Muscle of back (tissue), 13 donors: ENCODE measurements around the gene LRPAP1. TPM values are rescaled to one million over a fixed set of nuclear protein-coding genes. Genes with fewer than 3 reads are reported as not detected.
"Not testable (repeated sequence)": the region's sequence is repeated elsewhere in the genome, so short reads cannot be mapped to it uniquely, and the experiment has no call there.

Experiments used
- DNase-seq, 3 donors: peaks; one replicate each; pipeline versions ENCODE4 v3.0.0 to v3.0.0-alpha.2; 2013
- long read RNA-seq, 9 donors: transcript quantifications; one replicate each; lab custom pipeline, GENCODE V29; 2026
- polyA plus RNA-seq, 10 donors: library from polyadenylated mRNA; unstranded; fragments of 120-200 nt; gene quantifications; one replicate each; pipeline ENCODE4 v1.2.1, GENCODE V29; 2013; ENCODE audit not compliant: insufficient read length in 10 of 10

The LRPAP1 gene
- 100 to 1,000 TPM in 2 of 10 donors, 10 to 100 TPM in 8; 60.3 to 115 (median 74.1) TPM for polyA plus RNA-seq
- long read RNA-seq, donor 1, full-length matches to known transcripts, result 23 of 29 reads
- long read RNA-seq, donor 1, partial matches to known transcripts, result 6 of 29 reads
- long read RNA-seq, donor 1, other reads (novel, unspliced or antisense), result 0 of 29 reads
- long read RNA-seq, donor 2, full-length matches to known transcripts, result 32 of 32 reads
- long read RNA-seq, donor 2, partial matches to known transcripts, result 0 of 32 reads
- long read RNA-seq, donor 2, other reads (novel, unspliced or antisense), result 0 of 32 reads
- long read RNA-seq, donor 3, result 0 reads
- long read RNA-seq, donor 4, full-length matches to known transcripts, result 21 of 21 reads
- long read RNA-seq, donor 4, partial matches to known transcripts, result 0 of 21 reads
- long read RNA-seq, donor 4, other reads (novel, unspliced or antisense), result 0 of 21 reads
- long read RNA-seq, donor 5, full-length matches to known transcripts, result 40 of 45 reads
- long read RNA-seq, donor 5, partial matches to known transcripts, result 5 of 45 reads
- long read RNA-seq, donor 5, other reads (novel, unspliced or antisense), result 0 of 45 reads
- long read RNA-seq, donor 6, full-length matches to known transcripts, result 36 of 36 reads
- long read RNA-seq, donor 6, partial matches to known transcripts, result 0 of 36 reads
- long read RNA-seq, donor 6, other reads (novel, unspliced or antisense), result 0 of 36 reads
- long read RNA-seq, donor 7, full-length matches to known transcripts, result 24 of 24 reads
- long read RNA-seq, donor 7, partial matches to known transcripts, result 0 of 24 reads
- long read RNA-seq, donor 7, other reads (novel, unspliced or antisense), result 0 of 24 reads
- long read RNA-seq, donor 8, full-length matches to known transcripts, result 21 of 21 reads
- long read RNA-seq, donor 8, partial matches to known transcripts, result 0 of 21 reads
- long read RNA-seq, donor 8, other reads (novel, unspliced or antisense), result 0 of 21 reads
- long read RNA-seq, donor 9, full-length matches to known transcripts, result 3 of 3 reads
- long read RNA-seq, donor 9, partial matches to known transcripts, result 0 of 3 reads
- long read RNA-seq, donor 9, other reads (novel, unspliced or antisense), result 0 of 3 reads

DNA sequence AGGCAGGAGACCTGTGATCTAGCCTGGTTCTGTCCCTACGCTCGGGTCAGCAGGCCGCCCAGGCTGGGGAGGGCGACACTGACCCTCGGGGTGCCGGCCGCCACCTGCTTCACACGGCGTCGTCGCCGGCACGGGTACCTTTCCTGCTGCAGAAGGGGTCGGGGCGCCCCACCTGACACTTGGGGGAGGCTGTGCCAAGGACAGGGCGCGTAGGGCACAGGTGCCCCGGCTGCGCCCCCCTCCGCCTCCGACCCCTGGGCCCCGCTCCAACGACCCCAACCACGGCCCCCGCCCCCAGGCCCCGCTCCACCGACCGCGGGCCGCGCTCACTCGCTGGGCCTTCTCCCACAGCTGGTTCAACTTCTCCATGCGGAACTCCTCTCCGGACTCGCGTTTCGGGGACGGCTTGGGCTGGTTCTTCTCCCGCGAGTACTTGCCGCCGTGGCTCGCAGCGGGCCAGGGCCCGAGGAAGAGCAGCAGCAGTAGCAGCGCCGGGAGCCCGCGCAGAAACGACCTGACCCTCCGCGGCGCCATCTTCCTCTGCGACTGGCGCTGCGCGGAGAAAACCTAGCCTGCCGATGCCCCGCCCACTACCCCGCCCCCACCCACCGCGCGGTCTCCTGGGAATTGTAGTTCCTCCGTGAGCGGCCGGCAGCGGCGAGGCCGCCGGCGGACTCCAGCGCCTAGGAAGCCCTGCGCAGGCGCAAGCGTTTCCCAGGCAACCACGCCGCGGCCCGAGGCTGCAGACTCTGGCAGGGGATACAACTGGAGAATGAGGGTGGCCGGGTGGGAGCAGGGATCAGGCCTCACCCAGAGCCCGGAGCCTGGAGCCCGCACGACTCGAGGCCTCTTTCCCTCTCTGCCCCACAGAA lies at the start of gene LRPAP1:
LRPAP1 (minus strand) TSS at position 544 of the 872 bp plus-strand sequence; CDS start at position 534, 10 bp downstream.
- DNase-seq, result peak; percentile 90 to 97 (median 94)

DNA sequence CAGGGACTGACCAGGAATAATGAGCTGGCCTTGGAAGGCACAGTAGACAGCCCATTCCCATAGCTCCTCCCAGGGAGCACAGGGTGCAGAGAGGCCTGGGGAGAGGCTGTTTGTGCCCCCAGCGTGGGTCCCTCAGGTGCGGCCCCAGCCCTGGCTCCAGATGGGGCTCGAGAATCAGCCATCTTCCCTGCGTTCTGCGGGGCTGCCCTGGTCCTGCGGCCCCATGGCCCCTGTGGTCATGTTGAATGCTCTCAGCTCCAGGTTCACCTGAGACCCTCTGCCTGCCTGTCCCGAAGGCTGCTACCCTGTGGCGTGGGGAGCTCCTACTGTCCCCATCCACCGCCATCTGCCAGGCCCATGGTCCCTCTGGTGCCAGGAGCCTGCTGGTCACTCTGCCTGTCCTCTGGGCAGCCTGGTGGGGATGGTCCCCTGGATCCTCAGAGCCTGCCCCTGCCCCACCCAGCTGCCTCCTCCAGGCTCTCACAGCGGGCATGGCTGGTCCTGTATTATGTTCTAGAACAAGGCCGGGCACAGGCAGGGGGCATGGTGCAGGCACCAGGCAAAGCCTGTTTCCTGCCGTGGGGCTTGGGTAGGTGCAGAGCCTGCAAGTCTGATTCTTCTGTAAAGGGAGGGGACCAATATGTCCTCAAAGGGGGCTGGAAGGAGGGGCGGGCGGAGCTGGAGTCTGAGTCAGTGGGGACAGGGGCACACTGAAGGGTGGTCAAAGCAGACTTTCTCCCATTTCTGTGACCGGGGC lies 49.3 kb upstream of the LRPAP1 start:
- DNase-seq, result not testable (repeated sequence)

DNA sequence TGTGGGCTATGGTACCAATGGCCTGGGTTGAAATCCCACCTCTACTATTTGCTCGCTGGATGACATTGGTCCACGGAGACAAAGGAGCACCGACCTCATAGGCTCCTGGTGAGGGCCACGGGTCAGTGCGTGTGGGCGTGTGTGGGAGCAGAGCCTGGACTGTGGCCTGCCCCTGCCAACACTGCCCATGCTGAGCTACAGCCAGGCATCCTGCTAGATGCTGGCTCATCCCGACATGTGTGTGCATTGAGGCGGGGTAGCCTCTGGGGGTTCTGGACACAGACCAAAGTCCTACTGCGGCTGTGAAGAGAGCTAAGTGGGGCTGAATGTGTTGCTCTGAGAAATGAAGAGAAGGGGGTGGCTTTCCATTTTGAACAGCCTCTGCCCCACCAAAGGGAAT lies 48.6 kb upstream of the LRPAP1 start:
- DNase-seq, result not testable (repeated sequence)

GRCh38 chr4:3578527-3579144 lies 46.4 kb upstream of the LRPAP1 start:
- not testable (repeated sequence) for DNase-seq

DNA sequence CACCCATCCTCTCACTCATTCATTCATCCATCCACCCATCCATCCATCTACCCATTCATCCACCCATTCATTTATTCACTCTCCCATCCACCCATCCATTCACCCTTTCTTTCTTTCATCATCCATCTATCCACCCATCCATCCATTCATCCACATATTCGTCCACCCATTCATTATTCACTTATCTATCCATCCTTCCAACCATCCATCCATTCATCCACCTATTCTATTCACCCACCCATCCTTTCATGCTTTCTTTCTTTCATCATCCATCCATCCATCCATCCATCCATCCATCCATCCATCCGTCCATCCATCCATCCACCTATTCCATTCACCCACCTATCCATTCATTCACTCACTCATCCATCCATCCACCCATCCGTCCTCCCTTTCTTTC lies 45.8 kb upstream of the LRPAP1 start:
- not testable (repeated sequence) for DNase-seq

- not testable (repeated sequence) for DNase-seq
Observed at GRCh38 chr4:3577208-3577892, 45.1 kb upstream of the LRPAP1 start.

GRCh38 chr4:3576533-3577207 lies 44.4 kb upstream of the LRPAP1 start:
- DNase-seq, result not testable (repeated sequence)

GRCh38 chr4:3575426-3576369 lies 43.5 kb upstream of the LRPAP1 start:
- not testable (repeated sequence) for DNase-seq

DNA sequence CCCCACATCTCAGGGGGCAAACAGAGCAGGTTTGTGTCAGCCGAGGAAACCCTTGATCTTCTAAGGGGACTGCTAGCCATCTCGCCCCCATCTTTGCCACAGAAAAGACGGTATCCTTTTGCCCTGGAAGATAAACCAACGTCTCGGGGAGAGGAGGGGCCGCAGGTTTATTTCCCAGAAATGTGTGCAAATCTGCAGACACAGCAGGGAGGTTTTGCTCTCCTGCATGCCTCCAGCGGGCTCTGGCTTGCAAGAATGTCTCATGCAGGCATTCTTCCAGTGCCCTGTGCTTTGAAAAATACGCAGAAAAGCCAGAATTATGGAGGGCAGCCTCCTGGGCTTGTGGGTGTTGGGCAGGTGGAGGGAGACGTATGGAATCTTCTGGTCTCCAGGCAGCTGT lies 42.6 kb upstream of the LRPAP1 start:
- not testable (repeated sequence) for DNase-seq

DNA sequence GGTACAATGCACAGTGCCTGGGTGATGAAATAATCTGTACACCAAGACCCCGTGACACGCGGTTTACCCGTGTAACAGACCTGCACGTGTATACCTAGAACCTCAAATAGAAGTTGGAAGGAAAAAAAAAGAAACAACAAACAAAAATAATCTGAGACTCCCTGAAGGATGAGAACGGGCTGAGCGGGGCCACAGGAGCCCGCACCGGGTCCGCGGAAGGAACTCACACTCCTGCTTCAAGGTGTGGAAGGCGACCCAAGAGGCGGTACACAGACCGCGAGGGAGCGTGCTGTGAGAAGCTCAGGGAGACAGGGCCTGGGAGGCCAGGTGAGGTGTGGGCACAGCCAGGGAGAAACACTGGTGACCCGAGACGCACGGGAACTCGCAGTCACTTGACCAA lies 42.1 kb upstream of the LRPAP1 start:
- not testable (repeated sequence) for DNase-seq

DNA sequence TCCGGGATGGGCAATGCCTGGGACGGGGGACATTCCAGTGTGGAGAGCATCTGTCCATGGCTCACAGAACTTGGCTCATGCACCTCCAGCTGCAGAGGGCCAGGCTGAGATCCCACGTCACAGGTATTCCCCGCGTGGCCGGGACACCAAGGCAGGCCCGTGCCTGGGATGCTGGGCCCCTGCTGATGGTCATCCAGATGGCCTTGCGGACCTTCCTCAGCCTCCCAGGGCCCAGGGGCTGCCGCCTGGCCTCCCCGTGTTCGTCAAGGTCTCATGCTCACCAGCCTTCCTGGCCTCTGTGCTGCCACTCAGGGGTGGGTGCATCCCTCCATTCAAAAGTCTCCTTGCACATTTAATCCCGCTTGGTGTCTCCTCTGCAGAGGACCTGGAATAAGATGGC lies 40.9 kb upstream of the LRPAP1 start:
- no peak for DNase-seq

GRCh38 chr4:3572363-3572762 lies 40.1 kb upstream of the LRPAP1 start:
- no peak for DNase-seq

GRCh38 chr4:3571921-3572320 lies 39.7 kb upstream of the LRPAP1 start:
- no peak for DNase-seq

DNA sequence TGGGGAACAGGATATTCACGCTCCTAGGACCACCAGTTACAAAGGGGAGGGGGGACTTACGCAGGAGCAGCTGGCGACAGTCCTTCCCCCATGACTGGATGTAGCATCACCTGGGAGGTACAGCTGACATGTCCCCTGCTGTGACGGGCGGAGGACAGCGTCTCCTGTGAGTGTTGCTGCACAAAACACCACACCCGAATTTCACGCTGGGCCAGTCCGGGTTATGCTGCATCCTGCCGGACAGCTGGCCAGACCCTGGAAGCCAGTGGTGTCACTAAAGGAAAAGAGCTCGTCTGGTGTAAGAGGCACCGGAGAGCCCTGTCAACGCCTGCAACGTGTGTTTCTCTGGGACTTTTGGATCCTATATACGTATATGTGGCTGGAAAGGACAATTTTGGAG lies 38.7 kb upstream of the LRPAP1 start:
- not testable (repeated sequence) for DNase-seq

GRCh38 chr4:3569611-3570010 lies 37.4 kb upstream of the LRPAP1 start:
- not testable (repeated sequence) for DNase-seq

GRCh38 chr4:3566701-3567100 lies 34.5 kb upstream of the LRPAP1 start:
- DNase-seq, result not testable (repeated sequence)

GRCh38 chr4:3566301-3566700 lies 34.1 kb upstream of the LRPAP1 start:
- DNase-seq, result peak in 1 of 3 donors; percentile 37
